K562 (cell line): Measurements from ENCODE around the gene FBXL13. TPM values are rescaled to one million over a fixed set of nuclear protein-coding genes. Genes with fewer than 3 reads are reported as not detected.

Experiments used
- ARNT ChIP-seq, 2 experiments: fragments of 450-650 bp; IDR thresholded peaks; 2 replicates each; pipeline ENCODE4 v1.6.1; 2016; ENCODE audit warnings: mild to moderate bottlenecking in 1 of 2
- CREB1 ChIP-seq, 2 experiments: sonication (generic) in 1 of 2; formaldehyde crosslinking in 1 of 2; IDR thresholded peaks; 2 replicates each; pipeline versions ENCODE4 v1.6.1 to v1.8.0; 2012 to 2022; ENCODE audit warnings: inconsistent platforms in 1 of 2, mild to moderate bottlenecking in 1 of 2, missing genetic modification reagents in 1 of 2, moderate library complexity in 1 of 2
- CTBP1 ChIP-seq: fragments of 450-650 bp; IDR thresholded peaks from 2 replicates; pipeline ENCODE4 v1.6.1; 2016; ENCODE audit warnings: borderline replicate concordance
- DPF2 ChIP-seq: fragments of 450-650 bp; IDR thresholded peaks from 2 replicates; pipeline ENCODE4 v1.6.1; 2016
- EHMT2 ChIP-seq: fragments of 450-650 bp; IDR thresholded peaks from 2 replicates; pipeline ENCODE4 v1.6.1; 2018; ENCODE audit warnings: antibody characterized with exemption
- ERF ChIP-seq: fragments of 450-650 bp; formaldehyde crosslinking; IDR thresholded peaks from 2 replicates; pipeline ENCODE4 v1.4.0; 2020; ENCODE audit warnings: mild to moderate bottlenecking, mixed read lengths
- FOXA1 ChIP-seq: fragments of 450-650 bp; IDR thresholded peaks from 2 replicates; pipeline ENCODE4 v1.6.1; 2016; ENCODE audit warnings: mild to moderate bottlenecking, borderline replicate concordance
- HMG20A ChIP-seq: fragments of 450-650 bp; formaldehyde crosslinking; conservative IDR thresholded peaks from 2 replicates; pipeline ENCODE4 v1.4.0; 2020; ENCODE audit warnings: mild to moderate bottlenecking, mixed read lengths
- KAT2B ChIP-seq: IDR thresholded peaks from one replicate; pipeline ENCODE4 v1.6.1; 2012; ENCODE audit warnings: low read depth, mild to moderate bottlenecking, control low read depth, inconsistent platforms, low read length, moderate library complexity
- MAFF ChIP-seq: IDR thresholded peaks from 2 replicates; pipeline ENCODE4 v1.6.1; 2012; ENCODE audit warnings: low read length, improper control_type of control experiment
- MTF1 ChIP-seq: fragments of 250-450 bp; sonication (Bioruptor Pico); IDR thresholded peaks from 2 replicates; pipeline ENCODE4 v1.9.0; 2021; ENCODE audit warnings: moderate library complexity, mild to moderate bottlenecking, inconsistent platforms, borderline replicate concordance
- NFRKB ChIP-seq: fragments of 450-650 bp; IDR thresholded peaks from 2 replicates; pipeline ENCODE4 v1.6.1; 2016; ENCODE audit warnings: low read depth
- NR2C2 ChIP-seq, 2 experiments: fragments of 200-800 bp in 1 of 2; sonication (Bioruptor generic) in 1 of 2; sonication (generic) in 1 of 2; formaldehyde crosslinking in 1 of 2; IDR thresholded peaks; 2 replicates each; pipeline versions ENCODE4 v1.6.1 to v1.8.0; 2016 to 2022; ENCODE audit warnings: mild to moderate bottlenecking in 1 of 2, missing compliant biosample characterization in 1 of 2, missing genetic modification characterization in 1 of 2, missing genetic modification reagents in 1 of 2
- NUFIP1 ChIP-seq: fragments of 450-650 bp; IDR thresholded peaks from 2 replicates; pipeline ENCODE4 v1.6.1; 2018; ENCODE audit not compliant: partially characterized antibody
- POLR2G ChIP-seq: fragments of 200-400 bp; formaldehyde crosslinking; IDR thresholded peaks from 2 replicates; pipeline ENCODE4 v1.6.1; 2017; ENCODE audit warnings: low read depth, mild to moderate bottlenecking, antibody characterized with exemption, low read length, moderate library complexity
- PPARD ChIP-seq: fragments of 250-450 bp; sonication (Bioruptor Pico); IDR thresholded peaks from 2 replicates; pipeline ENCODE4 v1.8.0; 2022; ENCODE audit warnings: inconsistent platforms, mild to moderate bottlenecking, moderate library complexity
- PRPF4 ChIP-seq: fragments of 200-400 bp; formaldehyde crosslinking; IDR thresholded peaks from one replicate; pipeline ENCODE4 v1.6.1; 2017; ENCODE audit warnings: low read length, low read depth, mild to moderate bottlenecking; ENCODE audit not compliant: insufficient read depth, poor library complexity, severe bottlenecking
- SMARCA4 ChIP-seq: fragments of 450-650 bp; IDR thresholded peaks from 2 replicates; pipeline ENCODE4 v1.6.1; 2016
- SMARCE1 ChIP-seq: fragments of 450-650 bp; IDR thresholded peaks from 2 replicates; pipeline ENCODE4 v1.7.1; 2016; ENCODE audit warnings: mild to moderate bottlenecking
- SNRNP70 ChIP-seq: fragments of 200-400 bp; formaldehyde crosslinking; optimal IDR thresholded peaks from 2 replicates; pipeline ENCODE3; 2017; ENCODE audit warnings: low read depth, low read length
- SOX6 ChIP-seq: fragments of 450-650 bp; IDR thresholded peaks from 2 replicates; pipeline ENCODE4 v1.6.1; 2014; ENCODE audit warnings: mild to moderate bottlenecking
- TGIF2 ChIP-seq: sonication (generic); formaldehyde crosslinking; IDR thresholded peaks from 2 replicates; pipeline ENCODE4 v1.8.1; 2022; ENCODE audit warnings: mild to moderate bottlenecking, missing genetic modification reagents, moderate library complexity
- THAP12 ChIP-seq: fragments of 250-450 bp; sonication (Bioruptor Pico); IDR thresholded peaks from 2 replicates; pipeline ENCODE4 v1.9.0; 2021; ENCODE audit warnings: mild to moderate bottlenecking, inconsistent platforms
- U2AF2 ChIP-seq: fragments of 200-400 bp; formaldehyde crosslinking; optimal IDR thresholded peaks from 2 replicates; pipeline ENCODE3; 2017; ENCODE audit warnings: low read depth, mild to moderate bottlenecking, low read length
- VEZF1 ChIP-seq: fragments of 200-800 bp; sonication (Bioruptor generic); IDR thresholded peaks from 2 replicates; pipeline ENCODE4 v1.6.1; 2017; ENCODE audit warnings: missing genetic modification characterization, missing compliant biosample characterization
- ZNF12 ChIP-seq: sonication (generic); formaldehyde crosslinking; IDR thresholded peaks from 2 replicates; pipeline ENCODE4 v1.4.0; 2020; ENCODE audit warnings: mild to moderate bottlenecking, missing genetic modification reagents
- ZNF121 ChIP-seq: sonication (generic); formaldehyde crosslinking; conservative IDR thresholded peaks from 2 replicates; pipeline ENCODE4 v1.8.0; 2022; ENCODE audit warnings: missing genetic modification reagents
- ZNF584 ChIP-seq: fragments of 200-800 bp; sonication (Bioruptor generic); IDR thresholded peaks from 2 replicates; pipeline ENCODE4 v1.6.1; 2016; ENCODE audit warnings: low read depth, mild to moderate bottlenecking, missing genetic modification characterization, missing compliant biosample characterization
- polyA plus RNA-seq, 8 experiments: library from polyadenylated mRNA; depleted of rRNA in 4 of 8; stranded (reverse) in 5 of 8; unstranded in 3 of 8; fragments of >200 nt; fragmentation: Nextera tagmentation in 2 of 8; fragmentation: Illumina TruSeq in 1 of 8; extraction: Ambion mirVana in 2 of 8; extraction: Trizol in 1 of 8; gene quantifications; 2 replicates each; pipeline versions ENCODE4 v1.2.1 to v1.2.3, GENCODE V29; 2011 to 2014; ENCODE audit warnings: inconsistent platforms in 1 of 8, missing spikeins in 1 of 8
- total RNA-seq, 7 experiments: library from RNA; depleted of rRNA in 6 of 7; stranded (reverse); fragments of >200 nt in 6 of 7; fragmentation: Illumina TruSeq in 2 of 7; extraction: Trizol in 2 of 7; gene quantifications; 2 replicates each; pipeline versions ENCODE4 v1.2.1 to v1.2.3, GENCODE V29; 2011 to 2021; ENCODE audit warnings: low replicate concordance in 1 of 7

Gene FBXL13
- total and polyA plus RNA-seq, 9 of the 15 experiments (the other 6 are each of a cell fraction or from before 2014, with no cell fraction given): 16.3 to 55.0 (median 25.4) TPM

- TF ChIP-seq ZNF584 (CRISPR knock-in tag) (peak; percentile 64; the same call in 1 of the 2 replicates), ERF (CRISPR knock-in tag) (no peak), THAP12 (CRISPR knock-in tag) (no peak), NR2C2 (CRISPR knock-in tag; IDR thresholded peaks at IDR 0.05) (no peak), NR2C2 (tag; IDR thresholded peaks at IDR 0.05) (0 out of 2 replicates have a peak, but pooled peaks have one; percentile 9), DPF2 (peak; percentile 75), ZNF12 (CRISPR knock-in tag) (0 out of 2 replicates have a peak, but pooled peaks have one; percentile 23), KAT2B (no peak), POLR2G (no peak), SMARCE1 (peak; percentile 52), NUFIP1 (no peak), SMARCA4 (peak; percentile 79), VEZF1 (peak; percentile 39; the same call in 1 of the 2 replicates), SOX6 (no peak), NFRKB (no peak), TGIF2 (no peak), MTF1 (CRISPR knock-in tag) (no peak), EHMT2 (peak; percentile 82), ARNT (IDR thresholded peaks at IDR 0.05) (no peak), HMG20A (no peak), PRPF4 (no peak), CTBP1 (0 out of 2 replicates have a peak, but pooled peaks have one; percentile 40), MAFF (no peak), ZNF121 (CRISPR knock-in tag) (no peak), CREB1 (IDR thresholded peaks at IDR 0.05) (no peak), CREB1 (CRISPR knock-in tag; IDR thresholded peaks at IDR 0.05) (0 out of 2 replicates have a peak, but pooled peaks have one; percentile 8), SNRNP70 (no peak), PPARD (CRISPR knock-in tag) (no peak), U2AF2 (no peak), FOXA1 (no peak)
Measured at GRCh38 chr7:102875700-102876295, 198.8 kb downstream of the FBXL13 start (continued).
